ENCODE results near the gene HDAC4. TPM values are rescaled to one million over a fixed set of nuclear protein-coding genes. Genes with fewer than 3 reads are reported as not detected.

The HDAC4 gene
- total and polyA plus RNA-seq, 2 of the 8 experiments (the other 6 are each of a cell fraction or from before 2014, with no cell fraction given), result 15.4 to 31.5 TPM

DNA sequence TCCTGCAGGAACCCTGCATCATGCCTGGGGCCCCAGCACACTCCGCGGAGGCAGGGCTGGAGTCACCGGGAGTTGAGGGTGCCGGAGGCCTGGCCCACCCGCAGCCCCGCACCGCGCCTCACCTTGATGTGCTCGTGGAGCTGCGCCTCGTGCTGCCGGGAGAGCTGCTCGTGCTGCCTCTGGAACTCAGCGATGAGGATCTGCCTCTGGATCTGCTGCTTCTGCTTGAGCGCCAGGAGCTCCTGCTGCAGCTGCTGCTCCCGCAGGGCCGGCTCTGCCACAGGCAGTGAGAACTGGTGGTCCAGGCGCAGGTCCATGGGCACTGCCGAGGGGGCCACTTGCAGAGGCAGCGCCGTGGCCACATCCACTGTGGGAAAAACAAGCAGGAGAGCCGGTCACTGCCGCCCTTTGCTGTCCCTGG is 211.1 kb downstream of the HDAC4 start:
- Histone ChIP-seq H2AFZ (ENCODE audit: low read length) (no peak overlapping the region), H4K8ac (ENCODE audit: extremely low read depth, insufficient read depth, low read length) (no peak overlapping the region), H3K9ac (replicated peaks in 1 of 4; ENCODE audit: extremely low read depth in 1 of 4, low read depth in 3 of 4, low read length in 3 of 4) (no peak overlapping the region), H3K79me2 (ENCODE audit: control insufficient read depth in 1 of 2, insufficient read depth in 2 of 2, low read length in 2 of 2) (no peaks in the 10 kb centered on the region; a peak in 2 of 4 replicates), H4K91ac (replicated peaks; ENCODE audit: insufficient read length, low read length) (no peak overlapping the region), H2BK20ac (ENCODE audit: low read length) (no peak overlapping the region), H3K4me3 (ENCODE audit: extremely low read depth in 1 of 4, insufficient read depth in 2 of 4, low read depth in 3 of 4, low read length in 4 of 4) (no peak overlapping the region), H4K20me1 (replicated peaks in 1 of 2; ENCODE audit: control insufficient read depth in 1 of 2, insufficient read depth in 2 of 2, low read length in 2 of 2) (peaks cover 2 to 12% of the 10 kb centered on the region in 2 experiments), H3K36me3 (ENCODE audit: control insufficient read depth in 2 of 4, insufficient read depth in 4 of 4, low read length in 3 of 4) (peaks cover 0 to 13% (median 8%) of the 10 kb centered on the region in 4 experiments; a peak in 7 of 8 replicates), H3K27me3 (replicated peaks in 1 of 4; ENCODE audit: control insufficient read depth in 3 of 4, extremely low read depth in 1 of 4, insufficient read depth in 3 of 4, low read length in 3 of 4) (no peaks in the 10 kb centered on the region), H2BK15ac (ENCODE audit: low read length) (no peak overlapping the region), H3K18ac (ENCODE audit: extremely low read depth, low read length) (no peak overlapping the region), H3K14ac (ENCODE audit: insufficient read length) (no peak overlapping the region), H2AK5ac (ENCODE audit: low read depth, low read length) (no peak overlapping the region), H3K4me2 (ENCODE audit: insufficient read depth in 1 of 2, low read depth in 2 of 2, low read length in 2 of 2) (no peak overlapping the region), H3K23me2 (ENCODE audit: low read depth, low read length) (no peaks in the 10 kb centered on the region), H3K27ac (ENCODE audit: low read depth, low read length) (no peak overlapping the region), H3K4me1 (replicated peaks in 1 of 4; ENCODE audit: control insufficient read depth in 3 of 4, insufficient read depth in 4 of 4, low read length in 3 of 4) (peaks cover 0 to 4% (median under 1%) of the 10 kb centered on the region in 4 experiments; a peak in 2 of 7 replicates), H2BK12ac (ENCODE audit: low read depth, low read length) (no peak overlapping the region), H2BK120ac (replicated peaks; ENCODE audit: low read depth, low read length) (no peak overlapping the region), H3K79me1 (ENCODE audit: low read depth, low read length) (0 out of 2 replicates have a peak, but pooled peaks cover 2% of the 10 kb centered on the region), H3K4ac (replicated peaks; ENCODE audit: insufficient read length, low read depth, low read length) (no peak overlapping the region), H2BK5ac (ENCODE audit: low read depth, low read length) (no peak overlapping the region), H3K23ac (ENCODE audit: insufficient read length) (no peak overlapping the region), H4K5ac (ENCODE audit: insufficient read length, low read depth, low read length) (no peak overlapping the region), H3K56ac (replicated peaks; ENCODE audit: insufficient read length, low read depth, low read length) (no peak overlapping the region), H3K9me3 (ENCODE audit: insufficient read depth in 2 of 2, low read depth in 1 of 2, low read length in 1 of 2) (peaks cover 4 to 11% of the 10 kb centered on the region in 2 experiments)
- TF ChIP-seq TAF1 (IDR thresholded peaks at IDR 0.05; ENCODE audit: low read depth, low read length), result no peak
- TF ChIP-seq RNF2 (IDR thresholded peaks at IDR 0.05; ENCODE audit: borderline replicate concordance, low read depth, low read length, missing control alignments, poor library complexity, severe bottlenecking), result no peak
- TF ChIP-seq SAP30 (IDR thresholded peaks at IDR 0.05; ENCODE audit: insufficient read depth, insufficient replicate concordance, low read length), result no peak
- no peak for TF ChIP-seq CHD2 (IDR thresholded peaks at IDR 0.05; ENCODE audit: low read length)
- no peak for TF ChIP-seq TBP (IDR thresholded peaks at IDR 0.05; ENCODE audit: low read depth, low read length)
- no peak for TF ChIP-seq POLR2A (IDR thresholded peaks at IDR 0.05; ENCODE audit: control extremely low read depth in 1 of 2, low read depth in 2 of 2, low read length in 2 of 2)
- no peak for TF ChIP-seq SIX5 (IDR thresholded peaks at IDR 0.05; ENCODE audit: low read depth, low read length)
- no peak for TF ChIP-seq EGR1 (IDR thresholded peaks at IDR 0.05; ENCODE audit: borderline replicate concordance, low read depth, low read length)
- TF ChIP-seq ASH2L (IDR thresholded peaks at IDR 0.05; ENCODE audit: low read length), result no peak
- TF ChIP-seq CHD1 (IDR thresholded peaks at IDR 0.05; ENCODE audit: low read depth, low read length), result no peak
- no peak for TF ChIP-seq KDM4A (IDR thresholded peaks at IDR 0.05; ENCODE audit: low read depth, low read length, severe bottlenecking)
- no peak for TF ChIP-seq TCF12 (IDR thresholded peaks at IDR 0.05; ENCODE audit: low read depth, low read length)
- CTCF ChIA-PET (ENCODE audit: partially characterized antibody), result interaction anchor here (0.6 to 1.6 kb wide), 3 partner anchors 46 to 833 kb away, joined by 3 to 4 read pairs (median 3); no protein-coding TSS in a partner anchor
- POLR2A ChIA-PET (ENCODE audit: partially characterized antibody), result no interaction called here
- 93% methylated on average over 15 of the region's 23 CpGs; no CpG with 5 or more reads in 1 of the 2 experiments for WGBS, 2 experiments (ENCODE audit: extremely low coverage in 1 of 2, insufficient coverage in 1 of 2, insufficient read length in 1 of 2, insufficient replicate concordance in 2 of 2, low coverage in 1 of 2, low lambda C conversion rate in 2 of 2, missing lambda C conversion rate in 1 of 2)
- FAIRE-seq, result no peak
- DNase-seq (ENCODE audit: low read depth in 1 of 2, low spot score in 2 of 2), result no peak

Data from H1 (cell line).